Glutamatergic neuron (in vitro differentiated cells): ENCODE results near the gene AP1G2. TPM values are rescaled to one million over a fixed set of nuclear protein-coding genes. Genes with fewer than 3 reads are reported as not detected.
"Not testable (repeated sequence)": the region's sequence is repeated elsewhere in the genome, so short reads cannot be mapped to it uniquely, and the experiment has no call there.

ENCODE experiments used
- DNase-seq: peaks from one replicate; pipeline ENCODE4 v3.0.0; 2022
- H3K27ac Mint-ChIP-seq: one replicate; pipeline ENCODE4 v1.8.0; 2020; ENCODE audit warnings: mild to moderate bottlenecking, mixed read lengths, inconsistent platforms; ENCODE audit not compliant: unreplicated experiment
- H3K27me3 Mint-ChIP-seq: one replicate; pipeline ENCODE4 v1.8.0; 2020; ENCODE audit warnings: mild to moderate bottlenecking, moderate library complexity, mixed read lengths, inconsistent platforms; ENCODE audit not compliant: unreplicated experiment
- H3K36me3 Mint-ChIP-seq: one replicate; pipeline ENCODE4 v1.8.0; 2020; ENCODE audit warnings: mild to moderate bottlenecking, mixed read lengths, inconsistent platforms; ENCODE audit not compliant: unreplicated experiment
- H3K4me1 Mint-ChIP-seq: one replicate; pipeline ENCODE4 v1.8.0; 2020; ENCODE audit warnings: mild to moderate bottlenecking, low read depth, mixed read lengths, inconsistent platforms; ENCODE audit not compliant: unreplicated experiment
- H3K4me3 Mint-ChIP-seq: one replicate; pipeline ENCODE4 v1.8.0; 2020; ENCODE audit warnings: mild to moderate bottlenecking, mixed read lengths, inconsistent platforms; ENCODE audit not compliant: unreplicated experiment
- H3K9me3 Mint-ChIP-seq: one replicate; pipeline ENCODE4 v1.8.0; 2020; ENCODE audit warnings: mild to moderate bottlenecking, moderate library complexity, mixed read lengths, inconsistent platforms; ENCODE audit not compliant: unreplicated experiment
- CTCF ChIP-seq: fragments of 200-600 bp; sonication (generic); IDR thresholded peaks from one replicate; pipeline ENCODE4 v1.5.0; 2021; ENCODE audit not compliant: partially characterized antibody, unreplicated experiment
- total RNA-seq: library from RNA; stranded (reverse); fragmentation: NEBNext Ultra II Directional; extraction: Animal tissue kit (Norgen Biotek cat#: 25700); gene quantifications from one replicate; pipeline ENCODE4 v1.2.1, GENCODE V29; 2021; ENCODE audit not compliant: unreplicated experiment

Gene AP1G2
- total RNA-seq, 1 donor from 2014 or later: 105 TPM

DNA sequence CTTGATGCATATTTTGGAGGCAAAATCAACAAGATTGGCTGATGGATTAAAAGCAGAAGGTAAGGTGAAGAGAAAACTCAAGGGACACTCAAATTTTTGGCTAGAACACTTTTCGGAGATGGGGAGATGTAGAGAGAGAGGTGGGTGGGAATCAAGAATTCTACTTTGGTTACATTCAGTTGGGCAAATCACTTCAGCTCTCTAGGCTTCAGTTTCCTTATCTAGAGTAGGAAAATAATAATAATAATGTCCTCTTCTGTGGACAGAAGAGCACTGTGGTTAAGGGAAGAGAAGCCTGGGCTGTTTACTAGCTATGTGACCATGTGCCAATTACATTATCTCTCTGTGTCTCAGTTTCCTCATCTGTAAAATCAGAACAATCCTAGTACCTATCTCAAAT lies 45.2 kb upstream of the AP1G2 start:
- H3K4me3 Mint-ChIP-seq: no peak overlapping the region
- no peak overlapping the region for H3K27ac Mint-ChIP-seq
- DNase-seq: no peak
- peaks cover 4% of the 10 kb centered on the region for H3K27me3 Mint-ChIP-seq
- no peak for TF ChIP-seq CTCF
- H3K4me1 Mint-ChIP-seq: no peaks in the 10 kb centered on the region
- no peaks in the 10 kb centered on the region for H3K36me3 Mint-ChIP-seq
- H3K9me3 Mint-ChIP-seq: peaks cover 3% of the 10 kb centered on the region

DNA sequence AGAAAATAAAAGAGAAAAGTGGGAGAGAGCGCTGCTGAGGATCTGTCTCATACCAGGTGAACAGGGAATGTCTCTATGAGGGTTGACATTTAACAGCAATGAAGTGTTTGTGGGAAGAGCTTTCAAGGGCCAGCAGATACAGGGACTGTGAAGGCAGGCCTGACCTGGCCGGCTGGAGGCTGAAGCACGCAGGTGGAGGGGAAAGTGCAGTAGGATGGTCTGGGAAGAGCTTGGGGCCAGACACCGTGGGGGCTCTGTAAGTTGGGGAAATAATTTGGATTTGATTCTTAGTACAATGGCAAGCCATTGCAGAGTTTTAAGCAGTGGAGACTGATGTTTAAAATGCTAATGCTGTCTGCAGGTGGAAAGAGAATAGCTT lies 44.8 kb upstream of the AP1G2 start:
- Mint-ChIP-seq H3K36me3 (no peaks in the 10 kb centered on the region), H3K4me3 (no peak overlapping the region), H3K27ac (no peak overlapping the region), H3K4me1 (no peaks in the 10 kb centered on the region), H3K27me3 (peaks cover 4% of the 10 kb centered on the region), H3K9me3 (peaks cover 3% of the 10 kb centered on the region)
- TF ChIP-seq CTCF: no peak
- no peak for DNase-seq

DNA sequence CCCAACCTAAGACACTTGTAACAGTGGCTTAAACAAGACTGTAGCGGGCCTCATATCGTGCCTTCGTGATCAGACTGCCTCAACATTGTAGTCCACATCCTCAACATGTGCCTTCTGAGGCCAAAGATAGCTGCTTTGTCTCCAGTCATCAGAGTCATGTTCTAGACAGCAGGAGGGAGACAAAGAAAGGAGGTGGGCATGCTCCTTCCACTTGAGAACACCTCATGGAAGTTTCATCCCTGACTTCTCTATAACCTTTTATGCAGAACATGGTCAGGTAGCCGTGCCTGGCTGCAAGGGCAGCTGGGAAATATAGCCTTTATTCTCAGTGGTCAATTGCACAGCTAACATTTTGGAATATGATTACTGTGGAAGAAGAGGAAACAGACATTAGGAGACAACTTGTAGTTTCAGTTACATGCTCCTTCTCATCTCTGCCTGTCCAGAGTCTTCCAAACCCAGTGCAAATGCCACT lies 43.3 kb upstream of the AP1G2 start:
- Mint-ChIP-seq H3K36me3 (no peaks in the 10 kb centered on the region), H3K27me3 (peaks cover 4% of the 10 kb centered on the region), H3K27ac (no peak overlapping the region), H3K4me3 (no peak overlapping the region), H3K9me3 (peaks cover 4% of the 10 kb centered on the region), H3K4me1 (no peaks in the 10 kb centered on the region)
- no peak for TF ChIP-seq CTCF
- DNase-seq: no peak

GRCh38 chr14:23610090-23610814 lies 42.7 kb upstream of the AP1G2 start:
- no peaks in the 10 kb centered on the region for H3K4me1 Mint-ChIP-seq
- peaks cover 4% of the 10 kb centered on the region for H3K27me3 Mint-ChIP-seq
- H3K27ac Mint-ChIP-seq: no peak overlapping the region
- DNase-seq: no peak
- no peaks in the 10 kb centered on the region for H3K36me3 Mint-ChIP-seq
- no peak overlapping the region for H3K4me3 Mint-ChIP-seq
- no peak for TF ChIP-seq CTCF
- H3K9me3 Mint-ChIP-seq: peaks cover 4% of the 10 kb centered on the region

GRCh38 chr14:23609411-23610089 lies 42.0 kb upstream of the AP1G2 start:
- DNase-seq, H3K27ac Mint-ChIP-seq, H3K4me1 Mint-ChIP-seq, H3K36me3 Mint-ChIP-seq, H3K27me3 Mint-ChIP-seq, H3K4me3 Mint-ChIP-seq, H3K9me3 Mint-ChIP-seq: not testable (repeated sequence)
